ENCODE data around the gene PELI2.

GRCh38 chr14:56156096-56156495, 37.9 kb downstream of the PELI2 start:
- TF ChIP-seq, protein P1, sequence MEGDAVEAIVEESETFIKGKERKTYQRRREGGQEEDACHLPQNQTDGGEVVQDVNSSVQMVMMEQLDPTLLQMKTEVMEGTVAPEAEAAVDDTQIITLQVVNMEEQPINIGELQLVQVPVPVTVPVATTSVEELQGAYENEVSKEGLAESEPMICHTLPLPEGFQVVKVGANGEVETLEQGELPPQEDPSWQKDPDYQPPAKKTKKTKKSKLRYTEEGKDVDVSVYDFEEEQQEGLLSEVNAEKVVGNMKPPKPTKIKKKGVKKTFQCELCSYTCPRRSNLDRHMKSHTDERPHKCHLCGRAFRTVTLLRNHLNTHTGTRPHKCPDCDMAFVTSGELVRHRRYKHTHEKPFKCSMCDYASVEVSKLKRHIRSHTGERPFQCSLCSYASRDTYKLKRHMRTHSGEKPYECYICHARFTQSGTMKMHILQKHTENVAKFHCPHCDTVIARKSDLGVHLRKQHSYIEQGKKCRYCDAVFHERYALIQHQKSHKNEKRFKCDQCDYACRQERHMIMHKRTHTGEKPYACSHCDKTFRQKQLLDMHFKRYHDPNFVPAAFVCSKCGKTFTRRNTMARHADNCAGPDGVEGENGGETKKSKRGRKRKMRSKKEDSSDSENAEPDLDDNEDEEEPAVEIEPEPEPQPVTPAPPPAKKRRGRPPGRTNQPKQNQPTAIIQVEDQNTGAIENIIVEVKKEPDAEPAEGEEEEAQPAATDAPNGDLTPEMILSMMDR (conservative IDR thresholded peaks at IDR 0.05 in 1 of 2, IDR thresholded peaks at IDR 0.05 in 1 of 2; ENCODE audit: low read depth in 1 of 2, low read length in 2 of 2), result no peak
- TF ChIP-seq EZH2 (IDR thresholded peaks at IDR 0.05; ENCODE audit: low read length, missing control alignments), result no peak
